ENCODE data around the gene TIGD1. TPM values are rescaled to one million over a fixed set of nuclear protein-coding genes. Genes with fewer than 3 reads are reported as not detected.

TIGD1 gene
- total RNA-seq, 4 donors from 2014 or later = 2.4 to 5.3 (median 4.2) TPM

- 74 to 75% methylated on average over 15 to 19 of the region's 19 CpGs for WGBS, 2 donors
- Histone ChIP-seq H3K27me3 (peaks cover 0 to 31% of the 10 kb centered on the region in 2 donors), H3K9me3 (peaks cover 0 to 8% (median 0%) of the 10 kb centered on the region in 4 donors), H3K36me3 (peaks cover 0 to 24% (median 0%) of the 10 kb centered on the region in 3 donors), H3K4me3 (no peak overlapping the region), H3K4me1 (no peaks in the 10 kb centered on the region), H3K27ac (no peak overlapping the region)
- TF ChIP-seq EP300 (IDR thresholded peaks at IDR 0.05) (no peak), POLR2A (IDR thresholded peaks at IDR 0.05) (no peak), CTCF (IDR thresholded peaks at IDR 0.05) (no peak)
- DNase-seq (ENCODE audit: low spot score in 2 of 2) = no peak
These were observed 9.0 kb downstream of the TIGD1 start for GRCh38 chr2:232541195-232541960.

- H3K27ac ChIP-seq = no peak overlapping the region
- peaks cover 0 to 15% (median 0%) of the 10 kb centered on the region in 3 donors for H3K36me3 ChIP-seq
- no peak for DNase-seq (ENCODE audit: low spot score in 2 of 2)
- H3K9me3 ChIP-seq = peaks cover 0 to 12% (median 0%) of the 10 kb centered on the region in 4 donors
- H3K4me3 ChIP-seq = no peak overlapping the region
- TF ChIP-seq EP300 (IDR thresholded peaks at IDR 0.05) (no peak), POLR2A (IDR thresholded peaks at IDR 0.05) (no peak), CTCF (IDR thresholded peaks at IDR 0.05) (no peak)
- no peaks in the 10 kb centered on the region for H3K4me1 ChIP-seq
- H3K27me3 ChIP-seq = peaks cover 0 to 39% of the 10 kb centered on the region in 2 donors
- 77 to 89% methylated on average over 16 to 17 of the region's 17 CpGs for WGBS, 2 donors
These were observed 9.8 kb downstream of the TIGD1 start for GRCh38 chr2:232540441-232541041.

- no peak for TF ChIP-seq POLR2A (IDR thresholded peaks at IDR 0.05)
- no peak for TF ChIP-seq CTCF (IDR thresholded peaks at IDR 0.05)
- no peak for TF ChIP-seq EP300 (IDR thresholded peaks at IDR 0.05)
- WGBS, 2 donors = 57 to 59% methylated on average over 20 of the region's 23 CpGs
- no peak for DNase-seq (ENCODE audit: low spot score in 2 of 2)
- Histone ChIP-seq H3K27me3 (peaks cover 0 to 47% of the 10 kb centered on the region in 2 donors), H3K36me3 (peaks cover 0 to 6% (median 0%) of the 10 kb centered on the region in 3 donors), H3K4me3 (no peak within 1 kb of the TSS), H3K9me3 (peaks cover 0 to 7% (median 0%) of the 10 kb centered on the region in 4 donors), H3K27ac (no peak within 1 kb of the TSS), H3K4me1 (no peaks in the 10 kb centered on the region)
These were observed 10.8 kb downstream of the TIGD1 start, which contains the start of gene CHRNG for GRCh38 chr2:232539298-232540231. TSS of gene CHRNG (plus strand) at chr2:232539692. CDS start at chr2:232539748, 56 bp downstream.

- TF ChIP-seq CTCF (IDR thresholded peaks at IDR 0.05) (no peak), POLR2A (IDR thresholded peaks at IDR 0.05) (no peak), EP300 (IDR thresholded peaks at IDR 0.05) (no peak)
- WGBS, 2 donors = 12 to 22% methylated on average over 4 of the region's 4 CpGs
- Histone ChIP-seq H3K36me3 (no peaks in the 10 kb centered on the region), H3K27ac (no peak overlapping the region), H3K9me3 (peaks cover 0 to 7% (median 0%) of the 10 kb centered on the region in 4 donors), H3K27me3 (peaks cover 0 to 56% of the 10 kb centered on the region in 2 donors), H3K4me1 (no peaks in the 10 kb centered on the region), H3K4me3 (no peak overlapping the region)
- DNase-seq (ENCODE audit: low spot score in 2 of 2) = no peak
These were observed 11.7 kb downstream of the TIGD1 start for GRCh38 chr2:232538671-232539070.
